Parathyroid adenoma (tissue), 2 donors: Measurements from ENCODE around the gene MOBP.
"Not testable (repeated sequence)": the region's sequence is repeated elsewhere in the genome, so short reads cannot be mapped to it uniquely, and the experiment has no call there.

Experiments
- H2AFZ ChIP-seq: fragments of 300-600 bp; sonication (generic); one replicate; pipeline ENCODE4 v1.7.0; 2017; ENCODE audit warnings: antibody characterized with exemption, mild to moderate bottlenecking
- H3K27ac ChIP-seq: fragments of 300-600 bp; sonication (generic); one replicate; pipeline ENCODE4 v1.7.0; 2017
- H3K27me3 ChIP-seq: fragments of 300-600 bp; sonication (generic); one replicate; pipeline ENCODE4 v1.7.0; 2017; ENCODE audit warnings: low read length; ENCODE audit not compliant: control insufficient read depth, insufficient read depth
- H3K36me3 ChIP-seq: fragments of 300-600 bp; sonication (generic); one replicate; pipeline ENCODE4 v1.7.0; 2017; ENCODE audit warnings: low read length; ENCODE audit not compliant: control insufficient read depth, insufficient read depth
- H3K4me1 ChIP-seq: fragments of 300-600 bp; sonication (generic); one replicate; pipeline ENCODE4 v1.7.0; 2017; ENCODE audit warnings: control low read depth
- H3K4me2 ChIP-seq: fragments of 300-600 bp; sonication (generic); one replicate; pipeline ENCODE4 v1.7.0; 2017; ENCODE audit warnings: low read length
- H3K4me3 ChIP-seq: fragments of 300-600 bp; sonication (generic); one replicate; pipeline ENCODE4 v1.7.0; 2017; ENCODE audit warnings: low read depth, low read length
- H3K79me2 ChIP-seq: fragments of 300-600 bp; sonication (generic); one replicate; pipeline ENCODE4 v1.7.0; 2017; ENCODE audit warnings: control low read depth
- H3K9ac ChIP-seq: fragments of 300-600 bp; sonication (generic); one replicate; pipeline ENCODE4 v1.7.0; 2017; ENCODE audit warnings: mild to moderate bottlenecking
- H3K9me3 ChIP-seq: fragments of 300-600 bp; sonication (generic); one replicate; pipeline ENCODE4 v1.7.0; 2017; ENCODE audit warnings: low read length; ENCODE audit not compliant: control insufficient read depth
- TF ChIP-seq, protein P1 (sequence below): fragments of 300-600 bp; sonication (generic); IDR thresholded peaks from one replicate; pipeline ENCODE4 v1.7.0; 2017; ENCODE audit warnings: antibody characterized with exemption, mild to moderate bottlenecking
- donor health status: primary hyperparathyroidism.

Gene MOBP, protein sequence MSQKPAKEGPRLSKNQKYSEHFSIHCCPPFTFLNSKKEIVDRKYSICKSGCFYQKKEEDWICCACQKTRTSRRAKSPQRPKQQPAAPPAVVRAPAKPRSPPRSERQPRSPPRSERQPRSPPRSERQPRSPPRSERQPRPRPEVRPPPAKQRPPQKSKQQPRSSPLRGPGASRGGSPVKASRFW

DNA sequence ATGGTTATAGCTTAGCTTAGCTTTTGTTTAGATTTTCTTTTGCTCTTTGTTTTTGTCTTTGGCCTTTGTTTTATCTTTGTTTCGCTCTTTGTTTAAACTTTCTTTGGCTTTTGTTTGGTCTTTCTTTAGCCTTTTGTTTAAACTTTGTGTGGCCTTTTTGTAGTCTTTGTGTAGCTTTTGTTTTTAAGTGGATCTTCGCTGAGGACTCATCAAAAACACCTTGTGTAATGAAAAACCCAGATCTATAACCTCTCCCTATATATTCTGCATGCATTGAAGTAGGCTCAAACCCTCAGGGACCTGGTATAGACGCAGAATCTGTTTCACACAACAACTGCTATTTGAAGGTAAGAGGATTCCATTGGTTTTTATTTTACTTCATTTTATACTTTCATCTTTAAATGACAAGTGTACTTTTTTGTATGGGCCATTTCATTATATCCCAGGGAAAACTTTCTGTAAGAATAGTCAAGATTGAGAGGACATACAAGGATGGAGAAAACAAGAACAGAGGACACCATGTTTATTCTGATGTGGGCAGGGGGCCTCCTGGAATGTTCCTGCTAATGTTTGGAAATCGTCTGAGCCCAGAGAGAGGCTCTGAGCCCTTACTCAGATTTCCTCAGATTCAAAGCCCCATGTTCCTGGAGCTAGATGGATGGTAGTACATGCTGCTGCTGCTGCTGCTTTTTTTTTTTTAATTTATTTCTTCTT, at the start of gene MOBP:
Gene MOBP (plus strand): TSS at position 287 of the 714 bp plus-strand sequence. CDS start 34,390 bp downstream, outside the sequence.
- no peaks in the 10 kb centered on the region for H3K9me3 ChIP-seq
- peaks cover 7% of the 10 kb centered on the region for H3K4me1 ChIP-seq
- no peak within 1 kb of the TSS for H3K9ac ChIP-seq
- H3K27me3 ChIP-seq, result no peaks in the 10 kb centered on the region
- no peaks in the 10 kb centered on the region for H3K79me2 ChIP-seq
- TF ChIP-seq, protein P1, sequence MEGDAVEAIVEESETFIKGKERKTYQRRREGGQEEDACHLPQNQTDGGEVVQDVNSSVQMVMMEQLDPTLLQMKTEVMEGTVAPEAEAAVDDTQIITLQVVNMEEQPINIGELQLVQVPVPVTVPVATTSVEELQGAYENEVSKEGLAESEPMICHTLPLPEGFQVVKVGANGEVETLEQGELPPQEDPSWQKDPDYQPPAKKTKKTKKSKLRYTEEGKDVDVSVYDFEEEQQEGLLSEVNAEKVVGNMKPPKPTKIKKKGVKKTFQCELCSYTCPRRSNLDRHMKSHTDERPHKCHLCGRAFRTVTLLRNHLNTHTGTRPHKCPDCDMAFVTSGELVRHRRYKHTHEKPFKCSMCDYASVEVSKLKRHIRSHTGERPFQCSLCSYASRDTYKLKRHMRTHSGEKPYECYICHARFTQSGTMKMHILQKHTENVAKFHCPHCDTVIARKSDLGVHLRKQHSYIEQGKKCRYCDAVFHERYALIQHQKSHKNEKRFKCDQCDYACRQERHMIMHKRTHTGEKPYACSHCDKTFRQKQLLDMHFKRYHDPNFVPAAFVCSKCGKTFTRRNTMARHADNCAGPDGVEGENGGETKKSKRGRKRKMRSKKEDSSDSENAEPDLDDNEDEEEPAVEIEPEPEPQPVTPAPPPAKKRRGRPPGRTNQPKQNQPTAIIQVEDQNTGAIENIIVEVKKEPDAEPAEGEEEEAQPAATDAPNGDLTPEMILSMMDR, result no peak
- H3K36me3 ChIP-seq, result no peaks in the 10 kb centered on the region
- H3K4me2 ChIP-seq, result no peak within 1 kb of the TSS
- H2AFZ ChIP-seq, result no peak within 1 kb of the TSS
- no peak within 1 kb of the TSS for H3K27ac ChIP-seq
- no peak within 1 kb of the TSS for H3K4me3 ChIP-seq

DNA sequence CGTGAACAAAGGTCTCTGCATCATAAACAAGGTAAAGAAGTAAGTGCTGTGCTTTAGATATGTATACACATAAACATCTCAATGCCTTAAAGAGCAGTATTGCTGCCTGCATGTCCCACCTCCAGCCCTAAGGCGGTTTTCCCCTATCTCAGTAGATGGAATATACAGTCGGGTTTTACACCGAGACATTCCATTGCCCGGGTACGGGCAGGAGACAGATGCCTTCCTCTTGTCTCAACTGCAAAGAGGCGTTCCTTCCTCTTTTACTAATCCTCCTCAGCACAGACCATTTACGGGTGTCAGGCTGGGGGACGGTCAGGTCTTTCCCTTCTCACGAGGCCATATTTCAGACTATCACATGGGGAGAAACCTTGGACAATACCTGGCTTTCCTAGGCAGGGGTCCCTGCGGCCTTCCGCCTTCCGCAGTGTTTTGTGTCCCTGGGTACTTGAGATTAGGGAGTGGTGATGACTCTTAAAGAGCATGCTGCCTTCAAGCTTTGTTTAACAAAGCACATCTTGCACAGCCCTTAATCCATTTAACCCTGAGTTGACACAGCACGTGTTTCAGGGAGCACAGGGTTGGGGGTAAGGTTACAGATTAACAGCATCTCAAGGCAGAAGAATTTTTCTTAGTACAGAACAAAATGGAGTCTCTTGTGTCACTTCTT, 48.8 kb upstream of the MOBP start:
- not testable (repeated sequence) for H3K36me3 ChIP-seq, H3K27ac ChIP-seq, H3K79me2 ChIP-seq, H3K9ac ChIP-seq, H3K4me2 ChIP-seq, H3K27me3 ChIP-seq, H2AFZ ChIP-seq, H3K9me3 ChIP-seq, H3K4me3 ChIP-seq
- H3K4me1 ChIP-seq, result peaks cover 17% of the 10 kb centered on the region

DNA sequence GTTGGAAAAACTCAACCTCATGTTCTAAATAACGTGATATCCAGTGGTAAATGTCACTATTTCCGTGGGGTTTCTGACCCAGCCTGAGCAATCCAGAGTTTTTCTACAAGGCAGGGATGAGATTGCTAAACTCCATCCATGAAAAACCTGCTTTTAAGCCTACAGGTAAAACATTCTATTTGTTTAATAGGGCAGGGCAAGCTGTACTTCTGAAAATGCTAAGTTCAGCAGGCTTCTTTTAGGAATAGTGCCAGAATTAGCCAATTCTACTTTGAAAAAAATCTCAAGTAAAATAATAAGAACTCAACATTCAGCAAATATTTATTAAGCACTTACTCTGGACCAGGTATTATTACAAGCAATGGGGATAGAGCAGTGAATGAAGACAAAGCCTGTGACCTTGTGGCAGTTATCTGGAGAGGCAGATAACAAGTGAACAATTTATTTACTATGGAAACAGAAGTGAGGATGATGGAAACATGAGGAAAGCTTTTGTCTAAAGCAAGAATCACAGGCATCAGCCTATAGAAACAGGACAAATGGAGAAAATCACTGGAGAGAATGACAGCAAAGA, 47.7 kb upstream of the MOBP start:
- no peak overlapping the region for H3K4me3 ChIP-seq
- H3K4me2 ChIP-seq, result no peak overlapping the region
- H2AFZ ChIP-seq, result peak overlapping the region; percentile 41
- no peak overlapping the region for H3K9ac ChIP-seq
- no peaks in the 10 kb centered on the region for H3K36me3 ChIP-seq
- no peaks in the 10 kb centered on the region for H3K79me2 ChIP-seq
- H3K27me3 ChIP-seq, result no peaks in the 10 kb centered on the region
- H3K27ac ChIP-seq, result peak overlapping the region; percentile 11
- H3K9me3 ChIP-seq, result no peaks in the 10 kb centered on the region
- TF ChIP-seq, protein P1, result no peak
- H3K4me1 ChIP-seq, result peaks cover 17% of the 10 kb centered on the region

DNA sequence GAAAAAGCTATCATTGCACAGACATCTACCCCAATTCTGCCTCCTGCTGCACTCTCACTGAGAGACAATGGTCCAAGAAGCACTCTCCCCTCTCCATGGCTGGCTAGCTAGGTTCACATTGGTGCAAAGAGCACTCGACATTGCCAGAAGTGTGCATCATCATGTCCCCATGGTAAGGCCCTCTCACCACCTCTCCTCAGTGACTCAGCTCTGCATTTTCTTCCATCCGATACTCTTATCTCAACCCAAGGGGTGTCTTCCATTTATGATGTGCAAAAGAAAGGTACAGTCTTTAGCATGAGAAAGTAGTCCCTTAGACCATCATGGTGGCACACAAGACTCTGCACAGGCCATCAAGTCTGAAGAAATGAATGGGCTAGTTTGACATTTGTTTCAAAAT, 46.9 kb upstream of the MOBP start:
- Histone ChIP-seq H3K9ac (no peak overlapping the region), H2AFZ (peak overlapping the region; percentile 41), H3K27me3 (no peaks in the 10 kb centered on the region), H3K36me3 (no peaks in the 10 kb centered on the region), H3K79me2 (no peaks in the 10 kb centered on the region), H3K4me1 (peaks cover 17% of the 10 kb centered on the region), H3K9me3 (no peaks in the 10 kb centered on the region), H3K4me2 (no peak overlapping the region), H3K4me3 (no peak overlapping the region), H3K27ac (no peak overlapping the region)
- TF ChIP-seq, protein P1, result no peak

DNA sequence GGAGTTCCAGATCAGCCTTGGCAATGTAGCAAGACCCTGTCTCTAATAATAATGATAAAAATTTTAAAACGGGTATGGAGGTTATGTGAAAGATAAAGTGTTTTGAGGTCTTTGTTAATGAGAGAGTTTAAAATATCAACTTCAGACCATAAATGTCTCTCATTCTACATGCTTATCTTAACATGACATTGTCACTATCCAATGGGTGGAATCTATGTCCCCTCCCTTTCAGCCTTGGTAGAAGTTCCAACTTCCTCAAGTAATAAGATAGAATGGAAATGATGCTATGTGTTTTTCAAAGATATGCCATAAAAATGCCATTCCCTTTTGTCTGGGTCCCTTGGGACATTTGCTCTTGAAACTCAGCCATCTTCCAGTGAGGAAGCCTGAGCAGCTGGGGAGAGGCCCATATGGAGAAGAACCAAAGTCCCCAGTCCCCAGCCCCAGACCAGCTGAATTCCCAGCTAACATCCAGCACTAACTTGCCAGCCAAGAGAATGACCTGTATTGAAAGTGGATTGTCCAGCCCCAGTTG, 44.0 kb upstream of the MOBP start:
- Histone ChIP-seq H3K4me1 (peaks cover 12% of the 10 kb centered on the region), H3K9ac (no peak overlapping the region), H2AFZ (peak overlapping the region; percentile 11), H3K27me3 (no peaks in the 10 kb centered on the region), H3K4me3 (no peak overlapping the region), H3K27ac (no peak overlapping the region), H3K4me2 (no peak overlapping the region), H3K36me3 (no peaks in the 10 kb centered on the region), H3K79me2 (no peaks in the 10 kb centered on the region), H3K9me3 (no peaks in the 10 kb centered on the region)
- TF ChIP-seq, protein P1, result no peak
